OCI-LY7 (cell line): ENCODE measurements around the gene INPP5F. TPM values are rescaled to one million over a fixed set of nuclear protein-coding genes. Genes with fewer than 3 reads are reported as not detected.

ENCODE experiments used
- BruUV-seq: library from RNA; stranded (reverse); fragments of 400-500 nt; replicated peaks from 2 replicates; lab custom pipeline; 2021; lab: Mats Ljungman, UMichigan
- CTCF ChIA-PET: fragments of 300-600 bp; sonication (Branson Sonifier 250); formaldehyde crosslinking; loops from one replicate; lab custom pipeline; 2022; ENCODE audit warnings: antibody characterized with exemption; ENCODE audit not compliant: unreplicated experiment; lab: Charles Lee
- POLR2A ChIA-PET: fragments of 300-600 bp; sonication (Branson Sonifier 250); formaldehyde crosslinking; loops from one replicate; lab custom pipeline; 2022; ENCODE audit warnings: antibody characterized with exemption; lab: Charles Lee
- DNase-seq: peaks from one replicate; pipeline ENCODE4 v3.0.0-alpha.2; 2015; ENCODE audit warnings: low spot score
- H2AFZ ChIP-seq: fragments of 200-600 bp; sonication (generic), shearing (Covaris generic); 2 replicates; pipeline ENCODE4 v1.6.1; 2014; ENCODE audit warnings: mild to moderate bottlenecking, antibody characterized with exemption, low read length, moderate library complexity
- H3K27ac ChIP-seq: fragments of 200-600 bp; sonication (generic); 2 replicates; pipeline ENCODE4 v1.5.1; 2014; ENCODE audit warnings: mixed run types, low read depth, mild to moderate bottlenecking, moderate library complexity, low read length, inconsistent platforms; ENCODE audit not compliant: poor library complexity, severe bottlenecking
- H3K36me3 ChIP-seq: fragments of 200-600 bp; sonication (generic); 2 replicates; pipeline ENCODE4 v1.6.1; 2014; ENCODE audit warnings: mild to moderate bottlenecking, antibody characterized with exemption, low read length, moderate library complexity, mixed read lengths; ENCODE audit not compliant: insufficient read depth
- H3K4me1 ChIP-seq: fragments of 200-600 bp; sonication (generic); 2 replicates; pipeline ENCODE4 v1.5.1; 2014; ENCODE audit warnings: mild to moderate bottlenecking, low read length; ENCODE audit not compliant: insufficient read depth, poor library complexity, severe bottlenecking
- H3K4me2 ChIP-seq: fragments of 200-600 bp; sonication (generic); 2 replicates; pipeline ENCODE4 v1.6.1; 2014; ENCODE audit warnings: mild to moderate bottlenecking, low read length
- H3K4me3 ChIP-seq: fragments of 200-600 bp; sonication (generic); 2 replicates; pipeline ENCODE4 v1.5.1; 2014; ENCODE audit warnings: mild to moderate bottlenecking, low read depth, low read length; ENCODE audit not compliant: poor library complexity, severe bottlenecking
- H3K79me2 ChIP-seq: fragments of 200-600 bp; sonication (generic); 2 replicates; pipeline ENCODE4 v1.6.1; 2016; ENCODE audit warnings: low read depth, mild to moderate bottlenecking, low read length, moderate library complexity, mixed read lengths; ENCODE audit not compliant: insufficient read depth
- H3K9me2 ChIP-seq: fragments of 200-600 bp; sonication (generic); 2 replicates; pipeline ENCODE4 v1.6.1; 2016; ENCODE audit warnings: mild to moderate bottlenecking, low read length, mixed read lengths; ENCODE audit not compliant: insufficient read depth
- H3K9me3 ChIP-seq: fragments of 200-600 bp; sonication (generic); 2 replicates; pipeline ENCODE4 v1.6.1; 2014; ENCODE audit warnings: mild to moderate bottlenecking, mixed run types, low read length, mixed read lengths
- H4K20me1 ChIP-seq: fragments of 200-600 bp; sonication (generic); 2 replicates; pipeline ENCODE4 v1.6.1; 2014; ENCODE audit warnings: mild to moderate bottlenecking, antibody characterized with exemption, low read length, moderate library complexity, mixed read lengths; ENCODE audit not compliant: insufficient read depth
- EZH2phosphoT487 ChIP-seq: fragments of 200-600 bp; sonication (generic); IDR thresholded peaks from 2 replicates; pipeline ENCODE4 v1.6.1; 2018; ENCODE audit warnings: low read depth, borderline replicate concordance, mild to moderate bottlenecking, mixed run types, antibody characterized with exemption, low read length, moderate library complexity, mixed read lengths
- intact Hi-C: fragments of 100-400 bp; cut with micrococcal nuclease; formaldehyde crosslinking; loops from one replicate; pipeline ENCODE4 v1.10.0; 2022; ENCODE audit not compliant: unreplicated experiment
- total RNA-seq, 2 experiments: library from RNA; depleted of rRNA in 1 of 2; stranded (reverse); fragments of >200 nt in 1 of 2; shearing (Covaris generic) in 1 of 2; gene quantifications; 2 replicates each; pipeline ENCODE4 v1.2.3, GENCODE V29; 2014 to 2022
- TF ChIP-seq, protein P1 (sequence below): fragments of 200-600 bp; sonication (generic); conservative IDR thresholded peaks from 2 replicates; pipeline ENCODE4 v1.5.1; 2014; ENCODE audit warnings: mild to moderate bottlenecking, antibody characterized with exemption, low read length, moderate library complexity, mixed read lengths

INPP5F gene
- total RNA-seq, 2 experiments from 2014 or later: 6.2 to 12.8 TPM

DNA sequence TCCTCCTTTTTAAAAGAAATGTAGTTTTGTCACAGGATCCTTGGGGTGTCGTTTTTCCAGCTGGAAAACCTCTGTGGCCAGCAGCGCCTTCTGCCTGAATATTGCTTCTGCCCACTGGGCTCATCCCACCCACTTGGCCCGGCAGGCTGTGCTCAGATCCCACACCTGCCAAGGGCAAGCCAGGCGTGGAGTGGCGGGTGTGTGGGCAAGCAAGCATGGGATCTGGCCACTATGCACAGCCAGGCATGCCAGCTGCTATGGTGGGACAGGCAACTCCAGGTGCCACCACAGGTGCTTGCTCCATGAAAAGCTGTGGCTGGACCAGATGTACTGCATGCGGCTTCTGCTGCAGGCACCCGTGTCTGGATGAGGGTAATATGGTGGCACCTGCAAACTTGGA is 31.2 kb upstream of the INPP5F start:
- H3K36me3 ChIP-seq: no peaks in the 10 kb centered on the region
- POLR2A ChIA-PET: interaction anchor here (1.1 to 1.4 kb wide), 3 partner anchors 8 to 20 kb away, joined by 3 to 8 read pairs (median 5); no protein-coding TSS in a partner anchor
- no TSS peak for BruUV-seq

DNA sequence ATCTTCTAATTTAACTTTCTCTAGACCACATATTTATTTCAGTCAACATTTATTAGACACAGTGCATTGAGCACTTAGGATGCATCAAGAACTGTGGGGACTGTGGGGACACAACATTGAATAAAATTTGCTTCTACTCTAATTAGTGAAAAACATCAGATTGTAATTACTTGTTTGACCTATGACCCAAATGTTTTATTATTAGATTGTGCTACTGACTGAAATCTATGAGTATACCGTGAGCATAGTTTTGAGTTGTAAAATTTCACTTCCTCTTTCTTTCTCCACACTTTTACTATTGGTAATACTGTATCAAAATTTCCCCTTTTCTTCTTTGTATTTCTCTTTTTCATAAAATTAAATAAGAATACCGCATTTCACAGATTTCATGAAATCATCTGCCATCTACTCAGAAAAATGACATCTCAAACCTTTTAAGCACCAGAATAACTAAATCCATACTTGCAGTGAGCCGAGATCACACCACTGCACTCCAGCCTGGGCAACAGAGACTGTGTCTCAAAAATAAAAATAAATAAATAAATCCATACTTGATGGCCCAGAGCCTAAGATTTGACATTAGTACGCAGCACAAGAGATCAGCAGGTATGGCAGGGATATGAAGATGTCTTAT is 25.4 kb upstream of the INPP5F start:
- ChIA-PET CTCF (no interaction called here), POLR2A (interaction anchor here (0.6 to 8.0 kb wide), 4 partner anchors 11 to 239 kb away, joined by 3 to 79 read pairs (median 4); partner anchors contain the start of gene INPP5F)
- no peaks in the 10 kb centered on the region for H3K79me2 ChIP-seq
- no peak for TF ChIP-seq EZH2phosphoT487
- TF ChIP-seq, protein P1, sequence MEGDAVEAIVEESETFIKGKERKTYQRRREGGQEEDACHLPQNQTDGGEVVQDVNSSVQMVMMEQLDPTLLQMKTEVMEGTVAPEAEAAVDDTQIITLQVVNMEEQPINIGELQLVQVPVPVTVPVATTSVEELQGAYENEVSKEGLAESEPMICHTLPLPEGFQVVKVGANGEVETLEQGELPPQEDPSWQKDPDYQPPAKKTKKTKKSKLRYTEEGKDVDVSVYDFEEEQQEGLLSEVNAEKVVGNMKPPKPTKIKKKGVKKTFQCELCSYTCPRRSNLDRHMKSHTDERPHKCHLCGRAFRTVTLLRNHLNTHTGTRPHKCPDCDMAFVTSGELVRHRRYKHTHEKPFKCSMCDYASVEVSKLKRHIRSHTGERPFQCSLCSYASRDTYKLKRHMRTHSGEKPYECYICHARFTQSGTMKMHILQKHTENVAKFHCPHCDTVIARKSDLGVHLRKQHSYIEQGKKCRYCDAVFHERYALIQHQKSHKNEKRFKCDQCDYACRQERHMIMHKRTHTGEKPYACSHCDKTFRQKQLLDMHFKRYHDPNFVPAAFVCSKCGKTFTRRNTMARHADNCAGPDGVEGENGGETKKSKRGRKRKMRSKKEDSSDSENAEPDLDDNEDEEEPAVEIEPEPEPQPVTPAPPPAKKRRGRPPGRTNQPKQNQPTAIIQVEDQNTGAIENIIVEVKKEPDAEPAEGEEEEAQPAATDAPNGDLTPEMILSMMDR: no peak
- H4K20me1 ChIP-seq: no peaks in the 10 kb centered on the region
- peak; percentile 47 for DNase-seq
- BruUV-seq: no TSS peak
- H3K4me1 ChIP-seq: peaks cover 48% of the 10 kb centered on the region
- H3K9me3 ChIP-seq: no peaks in the 10 kb centered on the region; the same call in 1 of the 2 replicates
- peak overlapping the region; percentile 14 for H3K4me3 ChIP-seq
- peak overlapping the region; percentile 41 for H3K27ac ChIP-seq
- H2AFZ ChIP-seq: peak overlapping the region; percentile 36
- no peaks in the 10 kb centered on the region for H3K36me3 ChIP-seq
- no peaks in the 10 kb centered on the region for H3K9me2 ChIP-seq
- intact Hi-C loops: loop anchor here (10.0 kb wide), 1 partner anchor 616 kb away; the partner anchor contains the start of gene EIF3A
- peak overlapping the region; percentile 46 for H3K4me2 ChIP-seq

More for the DNA sequence above, 31.2 kb upstream of the INPP5F start:
- Histone ChIP-seq H3K9me3 (no peaks in the 10 kb centered on the region), H4K20me1 (no peaks in the 10 kb centered on the region), H3K4me3 (no peak overlapping the region), H3K9me2 (no peaks in the 10 kb centered on the region), H2AFZ (no peak overlapping the region), H3K4me1 (no peaks in the 10 kb centered on the region), H3K79me2 (no peaks in the 10 kb centered on the region), H3K27ac (no peak overlapping the region), H3K4me2 (no peak overlapping the region)
- intact Hi-C loops: no loop called here
- CTCF ChIA-PET: interaction anchor here (0.6 to 1.0 kb wide), 2 partner anchors 12 to 31 kb away, joined by 3 to 4 read pairs; partner anchors contain the start of gene INPP5F
- no peak for DNase-seq
- TF ChIP-seq EZH2phosphoT487: no peak
- TF ChIP-seq, protein P1: no peak

DNA sequence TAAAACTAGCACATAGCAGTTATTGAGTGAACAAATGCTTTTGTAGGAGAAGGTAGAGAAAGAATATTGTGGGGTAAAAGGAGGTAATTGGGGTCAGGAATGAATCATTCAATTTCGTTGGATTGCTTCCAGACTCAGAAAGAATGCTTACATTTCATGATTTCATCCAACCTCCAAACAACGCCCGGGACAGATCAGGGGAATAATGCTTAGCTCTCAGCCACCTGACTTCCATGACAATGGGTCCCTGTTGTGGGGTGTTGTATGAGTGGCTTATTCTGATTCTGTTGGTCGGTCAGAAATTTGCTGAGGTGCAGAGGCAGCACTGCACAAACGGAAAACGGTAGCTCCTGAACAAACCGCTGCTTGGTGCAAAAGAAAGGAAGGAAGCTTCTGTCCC is 24.0 kb upstream of the INPP5F start:
- TF ChIP-seq, protein P1: no peak
- TF ChIP-seq EZH2phosphoT487: no peak
- Histone ChIP-seq H3K4me2 (peak overlapping the region; percentile 41), H3K9me3 (peaks cover 5% of the 10 kb centered on the region), H3K27ac (no peak overlapping the region), H3K79me2 (no peaks in the 10 kb centered on the region), H4K20me1 (no peaks in the 10 kb centered on the region), H2AFZ (peak overlapping the region; percentile 85), H3K36me3 (no peaks in the 10 kb centered on the region), H3K9me2 (no peaks in the 10 kb centered on the region), H3K4me1 (peaks cover 51% of the 10 kb centered on the region), H3K4me3 (no peak overlapping the region)
- ChIA-PET CTCF (interaction anchor here (1.0 kb wide), 1 partner anchor 14 kb away, joined by 3 read pairs; no protein-coding TSS in a partner anchor), POLR2A (interaction anchor here (0.6 to 8.0 kb wide), 9 partner anchors 8 to 241 kb away, joined by 3 to 79 read pairs (median 3); partner anchors contain the start of gene INPP5F)
- DNase-seq: no peak
- intact Hi-C loops: loop anchor here (10.0 kb wide), 1 partner anchor 617 kb away; the partner anchor contains the start of gene EIF3A
- no TSS peak for BruUV-seq
